BJ (cell line): ENCODE measurements around the gene EIF4EBP3. TPM values are rescaled to one million over a fixed set of nuclear protein-coding genes. Genes with fewer than 3 reads are reported as not detected.

Experiments
- CTCF ChIA-PET: fragments of 350-600 bp; formaldehyde crosslinking; extraction: SDS; loops from one replicate; lab custom pipeline; 2021; ENCODE audit warnings: antibody characterized with exemption, inconsistent platforms; lab: Yijun Ruan, JAX
- POLR2A ChIA-PET: fragments of 300-600 bp; sonication (Branson Sonifier 250); formaldehyde crosslinking; extraction: SDS; loops from one replicate; lab custom pipeline; 2021; ENCODE audit warnings: antibody characterized with exemption; lab: Charles Lee
- DNase-seq: peaks from one replicate; pipeline ENCODE4 v3.0.0-alpha.2; 2011; ENCODE audit warnings: low read depth
- H3K27me3 ChIP-seq: 2 replicates; pipeline ENCODE4 v1.6.0; 2011; ENCODE audit warnings: low read length; ENCODE audit not compliant: control insufficient read depth, insufficient read depth
- H3K36me3 ChIP-seq: 2 replicates; pipeline ENCODE4 v1.5.1; 2011; ENCODE audit warnings: low read length; ENCODE audit not compliant: control insufficient read depth, insufficient read depth
- H3K4me3 ChIP-seq: 2 replicates; pipeline ENCODE4 v1.5.1; 2011; ENCODE audit warnings: low read depth, mild to moderate bottlenecking, control low read depth, low read length
- CTCF ChIP-seq: IDR thresholded peaks from 2 replicates; pipeline ENCODE4 v1.5.1; 2011; ENCODE audit warnings: low read depth, mild to moderate bottlenecking, control low read depth, inconsistent platforms, low read length, moderate library complexity; ENCODE audit not compliant: insufficient read depth
- polyA plus RNA-seq: library from polyadenylated mRNA; depleted of rRNA; stranded (reverse); fragments of >200 nt; gene quantifications from 2 replicates; pipeline ENCODE4 v1.2.3, GENCODE V29; 2011

EIF4EBP3 gene
- polyA plus RNA-seq, 1 experiment: 7.9 TPM

GRCh38 chr5:140555747-140556312 lies 8.4 kb downstream of the EIF4EBP3 start:
- peaks cover 9% of the 10 kb centered on the region for H3K36me3 ChIP-seq
- POLR2A ChIA-PET: no interaction called here
- DNase-seq: no peak

GRCh38 chr5:140556438-140556837 lies 9.0 kb downstream of the EIF4EBP3 start:
- no peak for DNase-seq
- Histone ChIP-seq H3K4me3 (peak overlapping the region; percentile 90), H3K36me3 (peaks cover 7% of the 10 kb centered on the region), H3K27me3 (no peaks in the 10 kb centered on the region)
- TF ChIP-seq CTCF: no peak
- ChIA-PET POLR2A (interaction anchor here (0.6 kb wide), 1 partner anchor 117 kb away, joined by 5 read pairs; no protein-coding TSS in a partner anchor), CTCF (interaction anchor here (2.1 kb wide), 1 partner anchor 9 kb away, joined by 9 read pairs; the partner anchor contains the start of gene EIF4EBP3)

More at GRCh38 chr5:140555747-140556312, 8.4 kb downstream of the EIF4EBP3 start:
- Histone ChIP-seq H3K4me3 (peak overlapping the region; percentile 90), H3K27me3 (no peaks in the 10 kb centered on the region)
- no peak for TF ChIP-seq CTCF
- CTCF ChIA-PET: interaction anchor here (0.8 kb wide), 1 partner anchor 163 kb away, joined by 3 read pairs; no protein-coding TSS in a partner anchor

GRCh38 chr5:140557136-140557805 lies 9.8 kb downstream of the EIF4EBP3 start, which contains the start of gene SRA1:
SRA1 (minus strand) TSS chr5:140557473; CDS start chr5:140557452, 21 bp downstream.
- H3K27me3 ChIP-seq: no peaks in the 10 kb centered on the region
- peaks cover 9% of the 10 kb centered on the region for H3K36me3 ChIP-seq
- peak; percentile 41 for DNase-seq
- ChIA-PET POLR2A (interaction anchor here (1.3 kb wide), 1 partner anchor 9 kb away, joined by 10 read pairs; the partner anchor contains the start of gene EIF4EBP3), CTCF (interaction anchor here (1.2 to 2.1 kb wide), 4 partner anchors 10 to 185 kb away, joined by 3 to 9 read pairs (median 4); partner anchors contain the start of gene EIF4EBP3)
- TF ChIP-seq CTCF: no peak
- peak within 1 kb of the TSS; percentile 90 for H3K4me3 ChIP-seq

GRCh38 chr5:140557965-140558364 lies 10.5 kb downstream of the EIF4EBP3 start:
- no peak for TF ChIP-seq CTCF
- CTCF ChIA-PET: interaction anchor here (1.2 to 2.1 kb wide), 4 partner anchors 9 to 185 kb away, joined by 3 to 9 read pairs (median 4); partner anchors contain the start of gene EIF4EBP3
- POLR2A ChIA-PET: interaction anchor here (1.3 kb wide), 1 partner anchor 10 kb away, joined by 10 read pairs; the partner anchor contains the start of gene EIF4EBP3
- Histone ChIP-seq H3K36me3 (peaks cover 9% of the 10 kb centered on the region), H3K4me3 (no peak overlapping the region), H3K27me3 (no peaks in the 10 kb centered on the region)
- DNase-seq: no peak

- Histone ChIP-seq H3K36me3 (peaks cover 9% of the 10 kb centered on the region), H3K4me3 (no peak overlapping the region), H3K27me3 (no peaks in the 10 kb centered on the region)
- CTCF ChIA-PET: interaction anchor here (1.9 to 2.1 kb wide), 2 partner anchors 11 to 186 kb away, joined by 5 to 9 read pairs; partner anchors contain the start of gene EIF4EBP3
- DNase-seq: no peak
- POLR2A ChIA-PET: no interaction called here
- no peak for TF ChIP-seq CTCF
Measured at GRCh38 chr5:140558542-140558941, 11.1 kb downstream of the EIF4EBP3 start.
